HG03575 (cell line): ENCODE measurements around the gene NGRN.
"Not testable (repeated sequence)": the region's sequence is repeated elsewhere in the genome, so short reads cannot be mapped to it uniquely, and the experiment has no call there.

ENCODE experiments used
- ATAC-seq: cut with Tn5 transposase; IDR thresholded peaks from one replicate; pipeline ENCODE4 v1.9.1; 2021; ENCODE audit not compliant: unreplicated experiment, insufficient number of reproducible peaks, low FRiP score; ENCODE audit errors: extremely low read depth

NGRN gene

GRCh38 chr15:90305355-90305754 lies 39.9 kb downstream of the NGRN start:
- not testable (repeated sequence) for ATAC-seq

GRCh38 chr15:90305932-90306331 lies 40.5 kb downstream of the NGRN start:
- no peak for ATAC-seq

GRCh38 chr15:90306560-90306959 lies 41.1 kb downstream of the NGRN start:
- no peak for ATAC-seq

- no peak for ATAC-seq
Measured at GRCh38 chr15:90307661-90308060, 42.2 kb downstream of the NGRN start.

- no peak for ATAC-seq
Measured at GRCh38 chr15:90309020-90309419, 43.5 kb downstream of the NGRN start.

- no peak for ATAC-seq
Measured at GRCh38 chr15:90315278-90315982, 50.0 kb downstream of the NGRN start.

- no peak for ATAC-seq
Measured at GRCh38 chr15:90316139-90316538, 50.7 kb downstream of the NGRN start.

GRCh38 chr15:90318591-90318990 lies 53.1 kb downstream of the NGRN start:
- ATAC-seq, result no peak

GRCh38 chr15:90320062-90320884 lies 54.8 kb downstream of the NGRN start:
- ATAC-seq, result peak; percentile 64

GRCh38 chr15:90320885-90321278 lies 55.4 kb downstream of the NGRN start:
- ATAC-seq, result no peak
